Measurements from ENCODE around the gene ZNG1C.
"Not testable (repeated sequence)": the region's sequence is repeated elsewhere in the genome, so short reads cannot be mapped to it uniquely, and the experiment has no call there.

The ZNG1C gene

GRCh38 chr9:68241683-68242082, at the start of gene ZNG1C:
Gene ZNG1C, plus strand, starts transcription at chr9:68241983. Its CDS starts 49 bp downstream, at chr9:68242032.
- not testable (repeated sequence) for H3K9me3 ChIP-seq (ENCODE audit: low read length); H3K4me1 ChIP-seq (ENCODE audit: insufficient read depth, low read length, severe bottlenecking); H3K4me2 ChIP-seq (ENCODE audit: low read length); H4K20me1 ChIP-seq (ENCODE audit: insufficient read depth, low read length); H2AFZ ChIP-seq (ENCODE audit: low read length); H3K27ac ChIP-seq (ENCODE audit: low read depth, low read length, poor library complexity, severe bottlenecking); H3K27me3 ChIP-seq (ENCODE audit: insufficient read depth, low read length); H3K79me2 ChIP-seq (ENCODE audit: insufficient read depth, low read length); H3K9ac ChIP-seq (ENCODE audit: low read length); H3F3A ChIP-seq (ENCODE audit: insufficient read depth, low read length); H3K4me3 ChIP-seq (ENCODE audit: low read depth, low read length, poor library complexity, severe bottlenecking); H3K9me2 ChIP-seq (ENCODE audit: low read depth, low read length); H3K36me3 ChIP-seq (ENCODE audit: insufficient read depth, low read length)

- not testable (repeated sequence) for H3K9me2 ChIP-seq (ENCODE audit: low read depth, low read length); H3K79me2 ChIP-seq (ENCODE audit: insufficient read depth, low read length); H3K27ac ChIP-seq (ENCODE audit: low read depth, low read length, poor library complexity, severe bottlenecking); H3F3A ChIP-seq (ENCODE audit: insufficient read depth, low read length); H4K20me1 ChIP-seq (ENCODE audit: insufficient read depth, low read length); H2AFZ ChIP-seq (ENCODE audit: low read length); H3K9ac ChIP-seq (ENCODE audit: low read length); H3K9me3 ChIP-seq (ENCODE audit: low read length); H3K4me3 ChIP-seq (ENCODE audit: low read depth, low read length, poor library complexity, severe bottlenecking); H3K27me3 ChIP-seq (ENCODE audit: insufficient read depth, low read length); H3K4me2 ChIP-seq (ENCODE audit: low read length); H3K4me1 ChIP-seq (ENCODE audit: insufficient read depth, low read length, severe bottlenecking); H3K36me3 ChIP-seq (ENCODE audit: insufficient read depth, low read length)
These were observed 654 bp downstream of the ZNG1C start for GRCh38 chr9:68242437-68242836.

- not testable (repeated sequence) for H2AFZ ChIP-seq (ENCODE audit: low read length); H3K27me3 ChIP-seq (ENCODE audit: insufficient read depth, low read length); H3K9me3 ChIP-seq (ENCODE audit: low read length); H3K36me3 ChIP-seq (ENCODE audit: insufficient read depth, low read length); H3K4me1 ChIP-seq (ENCODE audit: insufficient read depth, low read length, severe bottlenecking); H3F3A ChIP-seq (ENCODE audit: insufficient read depth, low read length); H3K9me2 ChIP-seq (ENCODE audit: low read depth, low read length); H3K4me3 ChIP-seq (ENCODE audit: low read depth, low read length, poor library complexity, severe bottlenecking); H3K9ac ChIP-seq (ENCODE audit: low read length); H3K27ac ChIP-seq (ENCODE audit: low read depth, low read length, poor library complexity, severe bottlenecking); H4K20me1 ChIP-seq (ENCODE audit: insufficient read depth, low read length); H3K79me2 ChIP-seq (ENCODE audit: insufficient read depth, low read length); H3K4me2 ChIP-seq (ENCODE audit: low read length)
These were observed 39.3 kb downstream of the ZNG1C start for GRCh38 chr9:68281041-68281440.

- not testable (repeated sequence) for H3K79me2 ChIP-seq (ENCODE audit: insufficient read depth, low read length); H3K9me2 ChIP-seq (ENCODE audit: low read depth, low read length); H3K27me3 ChIP-seq (ENCODE audit: insufficient read depth, low read length); H2AFZ ChIP-seq (ENCODE audit: low read length); H3F3A ChIP-seq (ENCODE audit: insufficient read depth, low read length); H3K9me3 ChIP-seq (ENCODE audit: low read length); H3K27ac ChIP-seq (ENCODE audit: low read depth, low read length, poor library complexity, severe bottlenecking); H3K4me2 ChIP-seq (ENCODE audit: low read length); H3K4me3 ChIP-seq (ENCODE audit: low read depth, low read length, poor library complexity, severe bottlenecking); H3K4me1 ChIP-seq (ENCODE audit: insufficient read depth, low read length, severe bottlenecking); H4K20me1 ChIP-seq (ENCODE audit: insufficient read depth, low read length); H3K9ac ChIP-seq (ENCODE audit: low read length); H3K36me3 ChIP-seq (ENCODE audit: insufficient read depth, low read length)
These were observed 60.8 kb downstream of the ZNG1C start, which contains the start of gene FOXD4L3 for GRCh38 chr9:68302567-68302966. Gene FOXD4L3, plus strand, starts transcription at chr9:68302867. Its CDS starts 85 bp downstream, at chr9:68302952.

GRCh38 chr9:68303771-68304170, 62.0 kb downstream of the ZNG1C start:
- H3K9me2 ChIP-seq (ENCODE audit: low read depth, low read length); H3K4me3 ChIP-seq (ENCODE audit: low read depth, low read length, poor library complexity, severe bottlenecking); H2AFZ ChIP-seq (ENCODE audit: low read length); H3K27me3 ChIP-seq (ENCODE audit: insufficient read depth, low read length); H3K4me1 ChIP-seq (ENCODE audit: insufficient read depth, low read length, severe bottlenecking); H3K9me3 ChIP-seq (ENCODE audit: low read length); H3K9ac ChIP-seq (ENCODE audit: low read length); H3K27ac ChIP-seq (ENCODE audit: low read depth, low read length, poor library complexity, severe bottlenecking); H3K36me3 ChIP-seq (ENCODE audit: insufficient read depth, low read length); H3K4me2 ChIP-seq (ENCODE audit: low read length); H3F3A ChIP-seq (ENCODE audit: insufficient read depth, low read length); H3K79me2 ChIP-seq (ENCODE audit: insufficient read depth, low read length); H4K20me1 ChIP-seq (ENCODE audit: insufficient read depth, low read length): not testable (repeated sequence)

- not testable (repeated sequence) for H3K79me2 ChIP-seq (ENCODE audit: insufficient read depth, low read length); H3K27me3 ChIP-seq (ENCODE audit: insufficient read depth, low read length); H3F3A ChIP-seq (ENCODE audit: insufficient read depth, low read length); H3K9ac ChIP-seq (ENCODE audit: low read length); H3K4me2 ChIP-seq (ENCODE audit: low read length); H3K9me3 ChIP-seq (ENCODE audit: low read length); H3K9me2 ChIP-seq (ENCODE audit: low read depth, low read length); H3K4me3 ChIP-seq (ENCODE audit: low read depth, low read length, poor library complexity, severe bottlenecking); H3K36me3 ChIP-seq (ENCODE audit: insufficient read depth, low read length); H3K27ac ChIP-seq (ENCODE audit: low read depth, low read length, poor library complexity, severe bottlenecking); H4K20me1 ChIP-seq (ENCODE audit: insufficient read depth, low read length); H2AFZ ChIP-seq (ENCODE audit: low read length); H3K4me1 ChIP-seq (ENCODE audit: insufficient read depth, low read length, severe bottlenecking)
These were observed 62.4 kb downstream of the ZNG1C start for GRCh38 chr9:68304212-68304611.

- H3K27ac ChIP-seq (ENCODE audit: low read depth, low read length, poor library complexity, severe bottlenecking); H3K9me3 ChIP-seq (ENCODE audit: low read length); H3F3A ChIP-seq (ENCODE audit: insufficient read depth, low read length); H2AFZ ChIP-seq (ENCODE audit: low read length); H3K4me3 ChIP-seq (ENCODE audit: low read depth, low read length, poor library complexity, severe bottlenecking); H3K4me1 ChIP-seq (ENCODE audit: insufficient read depth, low read length, severe bottlenecking); H3K36me3 ChIP-seq (ENCODE audit: insufficient read depth, low read length); H3K9ac ChIP-seq (ENCODE audit: low read length); H3K9me2 ChIP-seq (ENCODE audit: low read depth, low read length); H4K20me1 ChIP-seq (ENCODE audit: insufficient read depth, low read length); H3K27me3 ChIP-seq (ENCODE audit: insufficient read depth, low read length); H3K4me2 ChIP-seq (ENCODE audit: low read length); H3K79me2 ChIP-seq (ENCODE audit: insufficient read depth, low read length): not testable (repeated sequence)
These were observed 63.0 kb downstream of the ZNG1C start for GRCh38 chr9:68304777-68305176.

- not testable (repeated sequence) for H3K4me1 ChIP-seq (ENCODE audit: insufficient read depth, low read length, severe bottlenecking); H2AFZ ChIP-seq (ENCODE audit: low read length); H3K4me2 ChIP-seq (ENCODE audit: low read length); H3K36me3 ChIP-seq (ENCODE audit: insufficient read depth, low read length); H3K4me3 ChIP-seq (ENCODE audit: low read depth, low read length, poor library complexity, severe bottlenecking); H4K20me1 ChIP-seq (ENCODE audit: insufficient read depth, low read length); H3K9me3 ChIP-seq (ENCODE audit: low read length); H3K9ac ChIP-seq (ENCODE audit: low read length); H3K9me2 ChIP-seq (ENCODE audit: low read depth, low read length); H3K79me2 ChIP-seq (ENCODE audit: insufficient read depth, low read length); H3K27ac ChIP-seq (ENCODE audit: low read depth, low read length, poor library complexity, severe bottlenecking); H3F3A ChIP-seq (ENCODE audit: insufficient read depth, low read length); H3K27me3 ChIP-seq (ENCODE audit: insufficient read depth, low read length)
These were observed 64.0 kb downstream of the ZNG1C start for GRCh38 chr9:68305680-68306285.

Measured in OCI-LY1 (cell line).